ENCODE measurements around the gene SIAE. TPM values are rescaled to one million over a fixed set of nuclear protein-coding genes. Genes with fewer than 3 reads are reported as not detected.

Gene SIAE
- total RNA-seq, 1 experiment from 2014 or later: 11.2 TPM

GRCh38 chr11:124611064-124611463, 62.5 kb downstream of the SIAE start, which contains the start of gene PANX3:
PANX3 (plus strand) TSS chr11:124611428; CDS start chr11:124611557, 129 bp downstream.
- Histone ChIP-seq H3K36me3 (ENCODE audit: insufficient read depth, low read length, poor library complexity, severe bottlenecking) (no peaks in the 10 kb centered on the region), H3K9me3 (ENCODE audit: low read depth, low read length, poor library complexity, severe bottlenecking) (no peaks in the 10 kb centered on the region), H3K4me3 (ENCODE audit: low read depth, low read length, poor library complexity, severe bottlenecking) (no peak within 1 kb of the TSS), H3K4me1 (ENCODE audit: insufficient read depth, low read length, poor library complexity, severe bottlenecking) (peaks cover 9% of the 10 kb centered on the region), H3K27me3 (replicated peaks; ENCODE audit: insufficient read depth, low read depth, low read length, poor library complexity) (no peaks in the 10 kb centered on the region), H3K27ac (ENCODE audit: low read depth, low read length, poor library complexity, severe bottlenecking) (no peak within 1 kb of the TSS)
- no peak for DNase-seq (ENCODE audit: low spot score)
- TF ChIP-seq EZH2 (IDR thresholded peaks at IDR 0.05; ENCODE audit: borderline replicate concordance, low read depth, low read length, poor library complexity, severe bottlenecking): no peak
- no peak for TF ChIP-seq CTCF (conservative IDR thresholded peaks at IDR 0.05; ENCODE audit: low read depth, low read length)
- intact Hi-C loops (cut with micrococcal nuclease; ENCODE audit: unreplicated experiment): no loop called here
- ChIA-PET POLR2A (ENCODE audit: low non-redundant PET) (no interaction called here), CTCF (interaction anchor here (0.6 kb wide), 2 partner anchors 26 to 167 kb away, joined by 3 to 9 read pairs; no protein-coding TSS in a partner anchor)
- no TSS peak for BruUV-seq (replicated peaks)

- BruUV-seq (replicated peaks): no TSS peak
- no peaks in the 10 kb centered on the region for H3K36me3 ChIP-seq (ENCODE audit: insufficient read depth, low read length, poor library complexity, severe bottlenecking)
Measured at GRCh38 chr11:124610295-124610694, 63.2 kb downstream of the SIAE start.

GRCh38 chr11:124608147-124608546, 65.4 kb downstream of the SIAE start:
- ChIA-PET CTCF (interaction anchor here (0.6 kb wide), 2 partner anchors 191 to 1872 kb away, joined by 9 to 10 read pairs; no protein-coding TSS in a partner anchor), POLR2A (ENCODE audit: low non-redundant PET) (no interaction called here)
- no peak overlapping the region for H3K27ac ChIP-seq (ENCODE audit: low read depth, low read length, poor library complexity, severe bottlenecking)
- no peaks in the 10 kb centered on the region for H3K36me3 ChIP-seq (ENCODE audit: insufficient read depth, low read length, poor library complexity, severe bottlenecking)
- no peak for DNase-seq (ENCODE audit: low spot score)
- BruUV-seq (replicated peaks): no TSS peak
- intact Hi-C loops (cut with micrococcal nuclease; ENCODE audit: unreplicated experiment): no loop called here
- no peak overlapping the region for H3K4me3 ChIP-seq (ENCODE audit: low read depth, low read length, poor library complexity, severe bottlenecking)
- H3K4me1 ChIP-seq (ENCODE audit: insufficient read depth, low read length, poor library complexity, severe bottlenecking): peaks cover 12% of the 10 kb centered on the region
- no peaks in the 10 kb centered on the region for H3K27me3 ChIP-seq (replicated peaks; ENCODE audit: insufficient read depth, low read depth, low read length, poor library complexity)
- TF ChIP-seq CTCF (conservative IDR thresholded peaks at IDR 0.05; ENCODE audit: low read depth, low read length) (no peak), EZH2 (IDR thresholded peaks at IDR 0.05; ENCODE audit: borderline replicate concordance, low read depth, low read length, poor library complexity, severe bottlenecking) (no peak)
- H3K9me3 ChIP-seq (ENCODE audit: low read depth, low read length, poor library complexity, severe bottlenecking): no peaks in the 10 kb centered on the region

More at GRCh38 chr11:124610295-124610694, 63.2 kb downstream of the SIAE start:
- ChIA-PET POLR2A (ENCODE audit: low non-redundant PET) (no interaction called here), CTCF (interaction anchor here (0.6 kb wide), 2 partner anchors 25 to 168 kb away, joined by 3 to 9 read pairs; no protein-coding TSS in a partner anchor)
- TF ChIP-seq CTCF (conservative IDR thresholded peaks at IDR 0.05; ENCODE audit: low read depth, low read length) (no peak), EZH2 (IDR thresholded peaks at IDR 0.05; ENCODE audit: borderline replicate concordance, low read depth, low read length, poor library complexity, severe bottlenecking) (no peak)
- H3K27ac ChIP-seq (ENCODE audit: low read depth, low read length, poor library complexity, severe bottlenecking): no peak overlapping the region
- no peak overlapping the region for H3K4me3 ChIP-seq (ENCODE audit: low read depth, low read length, poor library complexity, severe bottlenecking)
- H3K4me1 ChIP-seq (ENCODE audit: insufficient read depth, low read length, poor library complexity, severe bottlenecking): peaks cover 15% of the 10 kb centered on the region
- intact Hi-C loops (cut with micrococcal nuclease; ENCODE audit: unreplicated experiment): no loop called here
- H3K9me3 ChIP-seq (ENCODE audit: low read depth, low read length, poor library complexity, severe bottlenecking): no peaks in the 10 kb centered on the region
- no peak for DNase-seq (ENCODE audit: low spot score)
- no peaks in the 10 kb centered on the region for H3K27me3 ChIP-seq (replicated peaks; ENCODE audit: insufficient read depth, low read depth, low read length, poor library complexity)

Measured in A673 (cell line).